ENCODE measurements around the gene C20orf96. TPM values are rescaled to one million over a fixed set of nuclear protein-coding genes. Genes with fewer than 3 reads are reported as not detected.

C20orf96 gene
- total RNA-seq, 1 experiment from 2014 or later: 20.5 TPM

DNA sequence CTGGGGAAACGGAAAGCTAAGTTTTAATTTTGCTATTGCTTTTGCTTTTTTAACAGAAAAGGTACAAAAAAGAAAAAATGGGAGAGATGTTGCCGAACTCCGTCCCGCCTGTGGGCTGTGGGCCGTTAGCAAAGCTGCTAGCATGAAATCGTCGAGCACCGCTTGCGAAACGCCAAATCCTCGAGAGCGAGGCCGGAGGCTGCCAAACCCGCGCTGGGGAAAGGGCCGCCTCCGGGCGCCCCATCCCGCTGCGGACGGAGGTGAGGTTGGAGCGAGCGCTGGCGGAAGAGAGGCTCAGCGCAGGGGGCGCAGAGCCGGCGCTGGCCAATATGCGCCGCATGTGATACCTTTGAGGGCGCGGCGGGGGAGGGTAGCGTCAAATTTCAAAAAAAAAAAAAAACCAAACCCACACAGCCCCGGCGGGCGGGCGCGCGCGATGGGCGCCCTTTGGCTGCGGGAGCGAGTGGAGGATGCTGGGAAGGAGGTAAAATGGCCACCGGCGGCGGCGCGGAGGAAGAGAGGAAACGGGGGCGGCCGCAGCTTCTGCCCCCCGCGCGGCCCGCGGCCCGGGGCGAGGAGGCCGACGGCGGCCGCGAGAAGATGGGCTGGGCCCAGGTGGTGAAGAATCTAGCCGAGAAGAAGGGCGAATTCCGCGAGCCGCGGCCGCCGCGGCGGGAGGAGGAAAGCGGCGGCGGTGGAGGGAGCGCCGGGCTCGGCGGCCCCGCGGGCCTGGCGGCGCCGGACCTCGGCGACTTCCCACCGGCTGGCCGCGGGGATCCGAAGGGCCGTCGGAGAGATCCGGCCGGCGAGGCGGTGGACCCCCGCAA lies 6.8 kb upstream of the C20orf96 start, which contains the start of gene ZCCHC3:
ZCCHC3 (plus strand) TSS at position 473 of the 827 bp plus-strand sequence; CDS start at position 490, 17 bp downstream.
- intact Hi-C loops (cut with micrococcal nuclease; ENCODE audit: unreplicated experiment) (no loop called here), in situ Hi-C loops (cut with HindIII; ENCODE audit: low pct_unique_long_range_greater_than_20kb, low sequenced_read_pairs) (no loop called here)
- Histone ChIP-seq H3K27me3 (ENCODE audit: control insufficient read depth, insufficient read depth, low read length) (no peaks in the 10 kb centered on the region), H3K4me3 (ENCODE audit: low read depth in 2 of 2, low read length in 2 of 2) (peak within 1 kb of the TSS; percentile 77 to 94), H3K27ac (ENCODE audit: low read length) (peak within 1 kb of the TSS; percentile 92), H3K9me3 (ENCODE audit: control insufficient read depth, insufficient read depth, low read depth, low read length) (no peaks in the 10 kb centered on the region), H3K4me1 (ENCODE audit: control insufficient read depth, insufficient read depth, low read length) (peaks cover 26% of the 10 kb centered on the region), H3K36me3 (ENCODE audit: control insufficient read depth, insufficient read depth, low read length) (peaks cover 8% of the 10 kb centered on the region; the same call in 1 of the 2 replicates)
- peak; percentile 92 for TF ChIP-seq TCF7L2 (IDR thresholded peaks at IDR 0.05; ENCODE audit: low read depth, low read length)
- no peak; the same call in 1 of the 2 replicates for TF ChIP-seq SIN3A (IDR thresholded peaks at IDR 0.05; ENCODE audit: borderline replicate concordance, insufficient read depth, low read depth, low read length)
- TF ChIP-seq POLR2AphosphoS5 (IDR thresholded peaks at IDR 0.05; ENCODE audit: low read depth, low read length): peak; percentile 88
- TF ChIP-seq, protein P1, sequence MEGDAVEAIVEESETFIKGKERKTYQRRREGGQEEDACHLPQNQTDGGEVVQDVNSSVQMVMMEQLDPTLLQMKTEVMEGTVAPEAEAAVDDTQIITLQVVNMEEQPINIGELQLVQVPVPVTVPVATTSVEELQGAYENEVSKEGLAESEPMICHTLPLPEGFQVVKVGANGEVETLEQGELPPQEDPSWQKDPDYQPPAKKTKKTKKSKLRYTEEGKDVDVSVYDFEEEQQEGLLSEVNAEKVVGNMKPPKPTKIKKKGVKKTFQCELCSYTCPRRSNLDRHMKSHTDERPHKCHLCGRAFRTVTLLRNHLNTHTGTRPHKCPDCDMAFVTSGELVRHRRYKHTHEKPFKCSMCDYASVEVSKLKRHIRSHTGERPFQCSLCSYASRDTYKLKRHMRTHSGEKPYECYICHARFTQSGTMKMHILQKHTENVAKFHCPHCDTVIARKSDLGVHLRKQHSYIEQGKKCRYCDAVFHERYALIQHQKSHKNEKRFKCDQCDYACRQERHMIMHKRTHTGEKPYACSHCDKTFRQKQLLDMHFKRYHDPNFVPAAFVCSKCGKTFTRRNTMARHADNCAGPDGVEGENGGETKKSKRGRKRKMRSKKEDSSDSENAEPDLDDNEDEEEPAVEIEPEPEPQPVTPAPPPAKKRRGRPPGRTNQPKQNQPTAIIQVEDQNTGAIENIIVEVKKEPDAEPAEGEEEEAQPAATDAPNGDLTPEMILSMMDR (IDR thresholded peaks at IDR 0.05): no peak; the same call in 1 of the 2 replicates
- TF ChIP-seq REST (IDR thresholded peaks at IDR 0.05; ENCODE audit: insufficient read depth in 1 of 2, low read depth in 2 of 2, low read length in 1 of 2): 0 out of 4 replicates have a peak, but pooled peaks of 1 of the 2 experiments have one; percentile 21
- CTCF ChIA-PET: no interaction called here
- BruUV-seq (replicated peaks): TSS peak; percentile 95
- DNase-seq (ENCODE audit: low read depth, low spot score) (no peak), ATAC-seq (peak; percentile 84)
- POLR2A ChIA-PET: no interaction called here

DNA sequence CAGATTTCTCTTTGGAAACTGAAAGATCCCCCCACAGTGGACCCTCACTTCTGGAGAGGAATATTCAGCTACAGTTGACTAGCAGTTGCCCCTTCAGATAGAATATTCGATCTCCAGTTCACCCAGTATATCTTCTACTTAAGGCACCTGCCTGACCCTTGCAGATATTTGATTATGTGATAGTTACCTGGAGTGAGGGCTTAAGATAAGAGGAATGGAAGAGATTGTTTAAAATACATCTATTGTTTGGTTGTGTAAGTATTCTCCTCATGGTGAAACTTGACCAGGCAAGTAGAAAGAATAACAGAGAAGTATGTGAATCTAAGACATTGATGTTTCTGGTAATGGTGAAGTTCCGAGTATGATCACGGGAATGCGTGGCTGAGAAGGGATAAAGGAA lies 5.3 kb upstream of the C20orf96 start:
- in situ Hi-C loops (cut with HindIII; ENCODE audit: low pct_unique_long_range_greater_than_20kb, low sequenced_read_pairs): no loop called here
- no peaks in the 10 kb centered on the region for H3K9me3 ChIP-seq (ENCODE audit: control insufficient read depth, insufficient read depth, low read depth, low read length)
- intact Hi-C loops (cut with micrococcal nuclease; ENCODE audit: unreplicated experiment): no loop called here
- CTCF ChIA-PET: no interaction called here
- peaks cover 31% of the 10 kb centered on the region for H3K4me1 ChIP-seq (ENCODE audit: control insufficient read depth, insufficient read depth, low read length)
- DNase-seq (ENCODE audit: low read depth, low spot score) (no peak), ATAC-seq (no peak)
- TF ChIP-seq SIN3A (IDR thresholded peaks at IDR 0.05; ENCODE audit: borderline replicate concordance, insufficient read depth, low read depth, low read length): no peak
- TF ChIP-seq REST (IDR thresholded peaks at IDR 0.05; ENCODE audit: insufficient read depth in 1 of 2, low read depth in 2 of 2, low read length in 1 of 2): no peak
- TF ChIP-seq, protein P1 (IDR thresholded peaks at IDR 0.05): no peak
- TF ChIP-seq TCF7L2 (IDR thresholded peaks at IDR 0.05; ENCODE audit: low read depth, low read length): no peak
- TF ChIP-seq POLR2AphosphoS5 (IDR thresholded peaks at IDR 0.05; ENCODE audit: low read depth, low read length): no peak
- POLR2A ChIA-PET: no interaction called here
- BruUV-seq (replicated peaks): no TSS peak
- no peaks in the 10 kb centered on the region for H3K27me3 ChIP-seq (ENCODE audit: control insufficient read depth, insufficient read depth, low read length)
- H3K4me3 ChIP-seq (ENCODE audit: low read depth in 2 of 2, low read length in 2 of 2): no peak overlapping the region
- peaks cover 8% of the 10 kb centered on the region; the same call in 1 of the 2 replicates for H3K36me3 ChIP-seq (ENCODE audit: control insufficient read depth, insufficient read depth, low read length)
- H3K27ac ChIP-seq (ENCODE audit: low read length): peak overlapping the region; percentile 49; the same call in 1 of the 2 replicates
